H54 (cell line): Measurements from ENCODE around the gene PARD3.
A peak's percentile ranks its signal among the peaks of the same experiment; 100 is the strongest.
"Not testable (repeated sequence)": the region's sequence is repeated elsewhere in the genome, so short reads cannot be mapped to it uniquely, and the experiment has no call there.

Source experiments
- DNase-seq: peaks from one replicate; pipeline ENCODE4 v3.0.0; 2011; ENCODE audit warnings: low spot score, mixed read lengths; ENCODE audit not compliant: insufficient read length
- FAIRE-seq: peaks from 3 replicates; lab custom pipeline; 2011; peaks lifted over from hg19 to GRCh38; lab: Jason Lieb, UNC
- POLR2A ChIP-seq: IDR thresholded peaks from 2 replicates; pipeline ENCODE4 v1.6.1; 2011; ENCODE audit warnings: low read depth, mild to moderate bottlenecking, low read length

Gene PARD3

DNA sequence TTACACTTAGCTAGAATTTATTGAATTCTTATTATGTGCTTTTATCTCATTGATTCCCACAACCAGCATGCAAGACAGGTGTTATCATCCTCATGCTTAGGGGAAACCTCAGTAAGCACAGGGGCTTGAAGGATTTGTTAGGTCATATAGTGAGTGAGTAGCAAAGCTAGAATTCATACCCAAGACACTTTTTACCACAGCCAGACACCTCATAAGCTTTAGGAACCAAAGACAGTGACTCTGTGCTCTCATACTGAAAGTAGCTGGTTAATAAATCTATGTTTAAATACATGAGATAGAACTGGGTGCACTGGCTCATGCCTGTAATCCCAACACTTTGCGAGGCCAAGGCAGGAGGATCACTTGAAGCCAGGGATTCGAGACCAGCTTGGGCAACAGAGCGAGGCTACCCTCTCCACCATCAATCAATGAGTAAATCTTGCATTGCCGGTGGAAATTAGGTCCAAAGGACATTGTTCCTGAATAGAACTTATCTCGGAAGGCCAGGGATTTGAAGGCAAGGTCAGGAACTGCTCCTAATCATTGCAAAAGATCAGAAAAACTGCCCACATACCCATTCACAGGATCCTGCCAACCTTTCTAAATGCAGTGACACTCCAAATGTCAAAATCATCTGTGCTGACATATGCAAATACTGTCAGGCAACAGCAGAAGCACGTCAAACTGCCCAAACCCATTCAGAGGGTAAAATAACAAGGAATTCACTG is 523.5 kb downstream of the PARD3 start:
- FAIRE-seq, result peak; percentile 38
- DNase-seq, result no peak

DNA sequence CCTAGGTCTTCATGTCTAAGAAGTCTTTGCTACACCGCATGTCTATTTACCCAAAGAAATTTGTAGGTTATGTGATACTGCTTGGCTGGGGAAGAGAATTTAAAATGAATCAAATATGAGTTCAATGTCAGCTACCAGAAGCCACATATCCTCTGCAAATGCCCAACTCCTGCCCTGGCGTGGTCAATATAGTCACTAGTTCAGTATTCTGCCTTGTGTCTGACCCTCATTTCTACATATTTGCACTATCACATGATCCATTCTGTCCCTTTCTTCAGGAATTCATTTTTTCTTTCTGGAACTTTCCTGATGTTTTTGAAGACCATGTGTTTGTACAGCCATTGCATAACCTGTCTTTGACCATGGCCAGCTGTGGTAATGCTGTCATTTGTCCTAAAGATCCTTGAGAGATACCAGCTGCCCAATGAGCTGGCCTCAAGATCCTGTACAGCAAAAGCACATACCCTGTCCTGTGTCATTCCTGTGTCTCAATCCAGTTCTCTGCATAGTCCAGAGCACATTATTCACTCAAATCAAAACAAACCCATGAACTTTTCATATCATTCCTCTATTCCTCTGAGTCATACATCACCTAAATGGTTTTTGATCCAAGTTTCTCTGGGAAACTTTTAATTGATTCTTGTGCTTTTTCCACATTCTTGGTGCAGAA is 524.5 kb downstream of the PARD3 start:
- FAIRE-seq (peak; percentile 43), DNase-seq (no peak)
- no peak for TF ChIP-seq POLR2A

More for the DNA sequence above, 523.5 kb downstream of the PARD3 start:
- no peak for TF ChIP-seq POLR2A

DNA sequence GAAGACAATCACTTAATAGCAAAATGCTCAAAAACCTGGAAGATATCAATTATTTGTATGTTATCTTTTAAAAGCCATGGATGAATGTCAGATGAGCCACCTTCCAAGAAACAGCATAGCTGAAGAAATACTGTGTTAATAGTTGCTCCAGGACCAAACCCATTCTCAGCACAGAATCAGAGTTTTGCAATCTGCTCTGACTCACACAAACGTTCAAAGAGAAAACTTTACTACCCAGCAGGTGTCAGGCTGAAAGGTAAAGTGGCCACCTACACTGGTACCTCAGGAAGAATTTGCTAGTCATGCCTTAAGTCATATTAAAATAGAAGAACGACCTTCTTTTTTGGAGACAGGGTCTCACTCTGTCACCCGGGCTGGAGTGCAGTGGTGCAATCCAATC is 526.5 kb downstream of the PARD3 start:
- FAIRE-seq, result peak; percentile 93
- no peak for DNase-seq
- TF ChIP-seq POLR2A, result no peak

DNA sequence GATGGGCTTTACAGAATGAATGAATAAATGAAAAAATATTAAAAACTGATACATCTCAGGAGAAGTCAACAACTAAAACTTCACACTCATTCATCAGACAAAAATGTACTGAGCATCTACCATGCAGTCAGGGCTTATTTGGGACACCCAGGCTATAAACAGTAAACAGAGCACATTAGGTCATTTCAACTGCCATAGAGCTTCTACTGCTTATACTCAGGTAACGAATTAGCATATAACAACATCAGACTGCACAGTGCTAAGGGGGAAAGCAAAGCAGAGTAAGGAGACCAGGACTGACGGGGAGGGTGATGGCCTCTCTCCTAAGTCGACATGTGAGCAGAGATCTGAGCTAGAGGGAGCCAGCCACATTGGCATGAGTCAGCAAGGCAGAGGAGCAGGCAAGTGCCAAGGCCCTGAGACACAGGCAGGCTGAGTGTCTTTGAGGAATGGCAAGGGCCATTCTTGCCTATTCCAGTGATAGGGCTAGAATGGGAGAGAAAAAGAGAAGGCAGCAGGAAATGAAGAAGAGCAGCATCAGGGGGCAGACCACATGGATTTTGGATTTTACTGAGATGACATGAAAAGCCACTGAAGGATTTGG is 528.9 kb downstream of the PARD3 start:
- TF ChIP-seq POLR2A, result no peak
- DNase-seq (no peak), FAIRE-seq (peak; percentile 98)

DNA sequence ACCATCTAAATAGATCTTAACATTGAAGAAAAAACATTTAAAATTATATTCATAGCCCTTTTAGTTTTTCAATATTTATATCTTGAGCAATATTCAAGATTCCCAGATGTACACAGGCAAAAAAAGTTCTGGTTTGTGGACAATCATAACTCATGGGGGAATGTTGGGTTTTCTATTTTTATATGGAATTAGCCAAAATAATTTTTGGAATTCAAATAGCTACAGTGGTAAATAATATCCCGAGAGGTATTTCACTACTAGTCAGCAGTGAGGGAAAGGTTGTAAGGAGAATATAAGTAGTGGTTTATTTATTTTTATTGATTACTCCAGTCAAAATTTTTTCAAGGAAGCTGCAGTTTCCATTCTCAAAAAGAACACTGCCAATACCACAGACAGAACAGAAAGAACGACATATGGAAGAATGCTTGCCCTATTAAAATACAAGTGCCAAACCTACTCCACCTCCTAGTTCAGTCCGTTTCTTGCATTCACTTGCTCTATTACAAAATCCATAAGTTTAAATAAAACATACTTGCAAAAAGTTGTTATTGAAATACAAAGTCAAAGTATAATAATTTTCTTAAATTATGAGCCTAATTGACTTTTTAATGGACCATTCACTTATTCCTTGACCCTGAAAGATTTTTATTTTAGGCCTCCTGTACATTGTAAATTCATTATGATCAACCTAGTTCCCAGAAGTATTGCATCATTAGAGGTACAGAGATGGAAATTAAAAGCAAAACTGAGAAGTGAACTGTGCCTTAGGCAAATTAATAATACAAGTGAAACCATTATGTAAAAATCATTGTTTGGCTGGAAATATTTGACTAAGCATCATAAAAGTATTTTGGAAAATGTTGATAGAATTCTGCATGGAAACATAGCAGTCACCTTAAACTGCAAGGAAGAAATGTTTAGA is 533.2 kb downstream of the PARD3 start:
- no peak for TF ChIP-seq POLR2A
- DNase-seq (no peak), FAIRE-seq (peak; percentile 48)

DNA sequence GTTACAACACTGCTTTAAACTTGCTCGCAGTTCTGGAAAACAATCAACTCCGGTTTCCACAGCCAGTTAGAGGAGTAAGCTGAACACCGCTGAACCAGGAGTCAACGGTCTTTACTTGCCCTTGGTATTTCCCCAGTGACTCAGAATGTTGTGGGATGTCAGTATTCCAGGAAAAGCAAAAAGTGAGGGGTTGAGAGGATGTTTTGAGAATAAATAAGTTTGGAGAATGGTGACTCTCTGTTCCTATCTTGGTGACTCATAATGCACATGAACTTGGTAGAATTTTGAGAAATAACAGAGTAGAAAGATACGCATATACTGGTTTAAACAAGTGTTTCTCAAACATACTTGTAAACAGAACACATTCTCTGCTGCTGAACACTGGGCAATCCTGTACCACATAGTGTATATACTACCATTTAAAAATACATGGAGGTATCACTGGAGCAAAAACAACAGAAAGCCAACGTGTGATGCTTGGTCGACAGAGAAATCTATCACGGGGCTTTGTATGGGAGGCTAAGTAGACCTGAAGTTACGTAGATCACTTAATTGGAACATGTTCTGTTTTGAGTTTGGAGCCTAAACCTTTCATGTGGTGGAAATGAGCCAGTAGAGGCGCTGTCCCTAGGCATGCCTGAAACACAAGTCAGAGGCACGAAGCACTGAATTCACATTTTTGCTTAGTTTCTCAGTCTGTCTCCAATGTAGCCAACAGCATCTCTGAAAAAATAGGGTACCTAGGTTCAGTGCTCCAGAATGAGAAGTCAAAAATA is 534.3 kb downstream of the PARD3 start:
- FAIRE-seq, result peak; percentile 99
- no peak for TF ChIP-seq POLR2A
- peak; percentile 28 for DNase-seq

DNA sequence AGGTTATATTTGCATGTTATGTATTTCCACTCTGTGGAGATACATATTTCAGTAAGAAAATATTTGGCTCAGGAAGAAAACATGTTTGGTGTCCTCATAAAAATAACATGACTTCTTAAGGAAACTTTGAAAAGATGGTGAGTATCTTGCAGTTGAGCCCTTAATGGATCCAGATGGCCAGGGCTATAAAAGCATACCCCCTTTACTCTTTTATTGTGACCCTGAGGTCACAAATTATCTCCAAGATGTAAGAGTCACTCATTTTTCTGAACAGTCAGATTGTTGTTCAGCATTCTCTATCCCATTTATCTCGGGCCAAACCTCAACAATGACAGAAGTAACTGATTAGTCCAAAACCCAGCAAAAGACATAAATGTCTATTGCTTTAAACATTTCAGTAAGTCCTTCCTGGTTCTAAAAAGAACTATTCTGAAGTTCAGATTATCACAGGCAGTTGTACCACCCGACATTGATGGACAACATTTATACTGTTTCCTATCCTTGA is 539.4 kb downstream of the PARD3 start:
- FAIRE-seq, result no peak
- no peak for TF ChIP-seq POLR2A
- DNase-seq, result no peak

DNA sequence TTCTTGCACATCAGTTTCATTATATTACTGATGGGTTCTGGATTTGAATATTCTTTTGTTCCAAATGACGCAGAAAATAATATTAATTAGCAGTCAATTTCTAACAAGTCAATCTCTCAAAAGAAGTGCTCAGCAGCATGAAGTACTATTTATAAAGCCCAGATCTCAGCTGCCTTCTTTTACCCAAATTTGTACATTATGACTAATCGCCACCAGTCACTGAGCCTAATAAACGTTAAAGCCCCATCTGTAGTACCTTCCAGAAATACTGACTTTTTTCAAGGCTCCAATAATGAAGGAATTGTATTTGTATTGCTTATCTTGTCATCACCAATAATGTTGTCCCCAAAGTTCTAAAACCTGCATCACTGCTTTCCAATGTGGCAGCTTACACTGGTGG is 540.2 kb downstream of the PARD3 start:
- DNase-seq (no peak), FAIRE-seq (no peak)
- no peak for TF ChIP-seq POLR2A

DNA sequence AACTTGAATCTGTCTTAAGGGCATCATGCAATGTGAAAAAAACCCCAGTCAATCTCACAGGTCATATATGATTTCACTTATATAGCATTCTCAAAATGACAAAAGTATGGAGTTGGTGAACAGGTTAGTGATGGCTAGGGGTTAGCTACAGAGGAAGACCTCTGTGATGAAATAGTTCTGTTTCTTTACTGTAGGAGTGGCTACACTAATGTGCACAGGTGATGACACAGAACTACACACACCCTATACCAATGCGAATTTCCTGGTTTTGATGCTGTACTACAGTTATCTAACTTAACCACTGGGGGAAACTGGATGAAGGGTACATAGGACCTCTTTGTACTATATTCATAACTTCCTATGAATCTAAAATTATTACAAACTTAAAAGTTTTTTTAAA is 541.8 kb downstream of the PARD3 start:
- no peak for FAIRE-seq

DNA sequence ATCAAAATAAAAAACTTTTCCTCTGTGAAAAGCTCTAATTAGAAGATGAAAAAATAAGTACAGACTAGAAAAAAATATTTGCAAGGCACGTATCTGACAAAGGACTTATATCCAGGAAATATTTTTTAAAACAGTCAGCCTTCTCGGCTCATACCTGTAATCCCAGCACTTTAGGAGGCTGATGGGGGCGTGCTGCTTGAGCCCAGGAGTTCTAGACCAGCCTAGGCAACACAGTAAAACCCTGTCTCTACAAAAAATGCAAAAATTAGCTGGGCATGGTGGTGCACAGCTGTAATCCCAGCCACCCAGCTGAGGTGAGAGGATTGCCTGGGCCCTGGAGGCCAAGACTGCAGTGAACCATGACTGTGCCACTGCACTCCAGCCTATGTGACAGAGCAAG is 542.8 kb downstream of the PARD3 start:
- DNase-seq (no peak), FAIRE-seq (no peak)
- no peak for TF ChIP-seq POLR2A

More for the DNA sequence above, 541.8 kb downstream of the PARD3 start:
- no peak for DNase-seq
- no peak for TF ChIP-seq POLR2A

DNA sequence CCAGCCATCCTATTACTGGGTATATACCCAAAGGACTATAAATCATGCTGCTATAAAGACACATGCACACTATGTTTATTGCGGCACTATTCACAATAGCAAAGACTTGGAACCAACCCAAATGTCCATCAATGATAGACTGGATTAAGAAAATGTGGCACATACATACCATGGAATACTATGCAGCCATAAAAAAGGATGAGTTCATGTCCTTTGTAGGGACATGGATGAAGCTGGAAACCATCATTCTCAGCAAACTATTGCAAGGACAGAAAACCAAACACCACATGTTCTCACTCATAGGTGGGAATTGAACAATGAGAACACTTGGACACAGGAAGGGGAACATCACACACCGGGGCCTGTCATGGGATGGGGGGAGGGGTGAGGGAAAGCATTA is 546.7 kb downstream of the PARD3 start:
- not testable (repeated sequence) for FAIRE-seq, DNase-seq

DNA sequence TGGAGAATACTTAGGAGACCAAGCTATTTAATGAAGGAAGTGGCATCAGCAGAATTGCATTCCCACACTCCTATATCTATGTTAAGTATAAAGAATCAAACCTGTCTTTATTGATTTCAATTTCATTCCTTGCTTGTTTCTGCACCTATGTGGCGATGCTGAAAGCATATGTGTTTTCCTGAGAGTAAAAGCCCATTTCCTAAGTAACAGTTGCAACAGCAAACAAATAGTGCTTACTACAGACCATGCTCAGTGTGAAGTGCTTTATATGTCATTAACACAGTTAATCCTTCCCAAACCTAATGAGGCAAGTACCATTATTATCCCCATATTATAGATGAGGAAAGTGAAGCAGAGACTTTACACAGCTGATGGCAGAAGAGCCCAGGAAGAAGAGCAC is 552.1 kb downstream of the PARD3 start:
- no peak for TF ChIP-seq POLR2A
- no peak for DNase-seq
- FAIRE-seq, result peak; percentile 60

DNA sequence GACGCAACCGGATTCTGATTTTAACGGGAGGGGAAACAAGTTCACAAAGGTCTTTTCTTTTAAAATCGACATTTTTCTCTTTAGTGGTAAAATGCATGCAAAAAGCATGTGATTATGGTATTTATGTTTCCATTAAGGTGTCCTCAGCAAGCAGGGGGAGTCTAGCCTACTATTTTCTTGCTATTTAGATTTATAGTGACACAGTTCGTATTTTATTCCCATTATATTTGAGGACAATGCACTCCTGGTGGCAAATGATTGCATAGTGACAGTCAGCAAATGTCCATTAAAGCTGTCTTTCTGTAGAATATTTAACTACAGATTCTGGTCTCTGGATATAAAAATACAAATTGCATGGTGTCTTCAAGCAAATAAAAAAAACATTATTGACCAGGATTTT is 554.2 kb downstream of the PARD3 start:
- no peak for DNase-seq
- FAIRE-seq, result no peak
- TF ChIP-seq POLR2A, result no peak
